BE2C (cell line): ENCODE measurements around the gene EVA1A.
A peak's percentile ranks its signal among the peaks of the same experiment; 100 is the strongest.

Experiments
- DNase-seq: peaks from one replicate; pipeline ENCODE4 v3.0.0-alpha.2; 2020
- H3K27me3 ChIP-seq: fragments of 250-450 bp; sonication (Bioruptor Pico); 2 replicates; pipeline ENCODE4 v1.5.1; 2020; ENCODE audit warnings: mild to moderate bottlenecking
- H3K36me3 ChIP-seq: fragments of 250-450 bp; sonication (Bioruptor Pico); 2 replicates; pipeline ENCODE4 v1.5.1; 2020; ENCODE audit warnings: mild to moderate bottlenecking
- H3K4me1 ChIP-seq: fragments of 250-450 bp; sonication (Bioruptor Pico); 2 replicates; pipeline ENCODE4 v1.5.1; 2020
- H3K4me3 ChIP-seq: 2 replicates; pipeline ENCODE4 v1.5.1; 2011; ENCODE audit warnings: low read depth, low read length
- H3K9me3 ChIP-seq: fragments of 250-450 bp; sonication (Bioruptor Pico); 2 replicates; pipeline ENCODE4 v1.5.1; 2020
- CTCF ChIP-seq: IDR thresholded peaks from 2 replicates; pipeline ENCODE4 v1.5.1; 2012; ENCODE audit warnings: mild to moderate bottlenecking, low read depth, low read length

EVA1A gene

GRCh38 chr2:75533135-75533534 is 27.6 kb downstream of the EVA1A start:
- no peak for TF ChIP-seq CTCF
- Histone ChIP-seq H3K36me3 (no peaks in the 10 kb centered on the region), H3K9me3 (no peaks in the 10 kb centered on the region), H3K27me3 (no peaks in the 10 kb centered on the region), H3K4me1 (no peaks in the 10 kb centered on the region), H3K4me3 (no peak overlapping the region)
- DNase-seq = no peak

GRCh38 chr2:75532488-75532887 is 28.3 kb downstream of the EVA1A start:
- no peak overlapping the region for H3K4me3 ChIP-seq

GRCh38 chr2:75528221-75528977 is 32.3 kb downstream of the EVA1A start:
- Histone ChIP-seq H3K4me3 (no peak overlapping the region), H3K4me1 (no peaks in the 10 kb centered on the region), H3K9me3 (no peaks in the 10 kb centered on the region), H3K36me3 (no peaks in the 10 kb centered on the region), H3K27me3 (no peaks in the 10 kb centered on the region)
- peak; percentile 32 for DNase-seq
- no peak for TF ChIP-seq CTCF

More at GRCh38 chr2:75532488-75532887, 28.3 kb downstream of the EVA1A start:
- Histone ChIP-seq H3K4me1 (no peaks in the 10 kb centered on the region), H3K36me3 (no peaks in the 10 kb centered on the region), H3K27me3 (no peaks in the 10 kb centered on the region), H3K9me3 (no peaks in the 10 kb centered on the region)
- TF ChIP-seq CTCF = no peak
- DNase-seq = no peak

- Histone ChIP-seq H3K9me3 (no peaks in the 10 kb centered on the region), H3K4me3 (no peak overlapping the region), H3K36me3 (no peaks in the 10 kb centered on the region), H3K4me1 (no peaks in the 10 kb centered on the region), H3K27me3 (no peaks in the 10 kb centered on the region)
- TF ChIP-seq CTCF = no peak
- DNase-seq = no peak
Observed at GRCh38 chr2:75527676-75528075, 33.1 kb downstream of the EVA1A start.

GRCh38 chr2:75526842-75527241 is 33.9 kb downstream of the EVA1A start:
- Histone ChIP-seq H3K4me1 (no peaks in the 10 kb centered on the region), H3K27me3 (no peaks in the 10 kb centered on the region), H3K4me3 (no peak overlapping the region), H3K9me3 (no peaks in the 10 kb centered on the region), H3K36me3 (no peaks in the 10 kb centered on the region)
- no peak for DNase-seq
- no peak for TF ChIP-seq CTCF

- DNase-seq = no peak
Observed at GRCh38 chr2:75525434-75526310, 35.1 kb downstream of the EVA1A start.

More at GRCh38 chr2:75525434-75526310, 35.1 kb downstream of the EVA1A start:
- Histone ChIP-seq H3K9me3 (no peaks in the 10 kb centered on the region), H3K27me3 (no peaks in the 10 kb centered on the region), H3K4me3 (no peak overlapping the region), H3K4me1 (no peaks in the 10 kb centered on the region), H3K36me3 (no peaks in the 10 kb centered on the region)
- no peak for TF ChIP-seq CTCF
